ENCODE data around the gene SPINT4.

DNA sequence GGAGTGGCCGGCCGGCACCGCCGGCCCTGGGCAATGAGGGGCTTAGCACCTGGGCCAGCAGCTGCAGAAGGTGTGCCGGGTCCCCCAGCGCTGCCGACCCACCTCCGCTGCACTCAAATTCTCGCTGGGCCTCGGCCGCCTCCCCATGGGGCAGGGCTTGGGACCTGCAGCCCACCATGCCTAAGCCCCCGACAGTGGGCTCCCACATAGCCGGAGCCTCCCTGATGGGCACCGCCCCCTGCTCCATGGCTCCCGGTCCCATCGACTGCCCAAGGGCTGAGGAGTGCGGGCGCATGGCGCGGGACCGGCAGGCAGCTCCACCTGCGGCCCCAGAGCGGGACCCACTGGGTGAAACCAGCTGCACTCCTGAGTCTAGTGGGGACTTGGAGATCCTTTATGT lies 13.8 kb downstream of the SPINT4 start:
- TF ChIP-seq TAF1 (IDR thresholded peaks at IDR 0.05; ENCODE audit: borderline replicate concordance, insufficient read depth, low read length), result no peak
- TF ChIP-seq SIN3A (IDR thresholded peaks at IDR 0.05; ENCODE audit: borderline replicate concordance, insufficient read depth, low read length), result no peak
- no peak for TF ChIP-seq REST (IDR thresholded peaks at IDR 0.05; ENCODE audit: insufficient read depth in 1 of 2, low read depth in 2 of 2, low read length in 2 of 2)
- TF ChIP-seq POLR2AphosphoS5 (IDR thresholded peaks at IDR 0.05; ENCODE audit: low read depth, low read length), result no peak
